H1 (cell line): Measurements from ENCODE around the gene CREB3L4. TPM values are rescaled to one million over a fixed set of nuclear protein-coding genes. Genes with fewer than 3 reads are reported as not detected.
A peak's percentile ranks its signal among the peaks of the same experiment; 100 is the strongest.

Experiments
- CBX5 ChIP-seq: fragments of 300-800, 300-1000 bp; sonication (generic); IDR thresholded peaks from 2 replicates; pipeline ENCODE4 v1.7.1; 2016; ENCODE audit warnings: antibody characterized with exemption, low read length, low read depth
- EP300 ChIP-seq, 2 experiments: IDR thresholded peaks; 1 replicate in 1 of 2; 2 replicates in 1 of 2; pipeline ENCODE4 v1.6.1; 2011 to 2012; ENCODE audit warnings: low read depth in 2 of 2, low read length in 2 of 2, mild to moderate bottlenecking in 2 of 2, borderline replicate concordance in 1 of 2, inconsistent platforms in 1 of 2, moderate library complexity in 1 of 2
- FOSL1 ChIP-seq: IDR thresholded peaks from 2 replicates; pipeline ENCODE4 v1.6.1; 2011; ENCODE audit warnings: mild to moderate bottlenecking, low read depth, low read length, moderate library complexity; ENCODE audit not compliant: insufficient read depth
- GABPA ChIP-seq: IDR thresholded peaks from 2 replicates; pipeline ENCODE4 v1.6.1; 2011; ENCODE audit warnings: mild to moderate bottlenecking, low read length, moderate library complexity, borderline replicate concordance; ENCODE audit not compliant: insufficient read depth
- GTF2F1 ChIP-seq: IDR thresholded peaks from 2 replicates; pipeline ENCODE4 v1.6.1; 2012; ENCODE audit warnings: low read depth, low read length, improper control_type of control experiment, borderline replicate concordance
- KDM5A ChIP-seq: fragments of 200-600 bp; IDR thresholded peaks from 2 replicates; pipeline ENCODE4 v1.7.1; 2012; ENCODE audit warnings: mild to moderate bottlenecking, low read length, inconsistent platforms, mixed read lengths
- RAD21 ChIP-seq, 2 experiments: IDR thresholded peaks in 1 of 2; conservative IDR thresholded peaks in 1 of 2; 2 replicates each; pipeline ENCODE4 v1.6.1; 2011; ENCODE audit warnings: low read depth in 2 of 2, low read length in 2 of 2, improper control_type of control experiment in 1 of 2, inconsistent platforms in 1 of 2, mild to moderate bottlenecking in 1 of 2, moderate library complexity in 1 of 2
- RBBP5 ChIP-seq: IDR thresholded peaks from 2 replicates; pipeline ENCODE4 v1.7.1; 2012; ENCODE audit warnings: low read depth, mild to moderate bottlenecking, inconsistent platforms, low read length, moderate library complexity, borderline replicate concordance
- RFX5 ChIP-seq: IDR thresholded peaks from 2 replicates; pipeline ENCODE4 v1.6.1; 2011; ENCODE audit warnings: low read depth, low read length, improper control_type of control experiment, borderline replicate concordance
- RXRA ChIP-seq: IDR thresholded peaks from 2 replicates; pipeline ENCODE4 v1.6.1; 2011; ENCODE audit warnings: low read depth, mild to moderate bottlenecking, low read length, moderate library complexity; ENCODE audit not compliant: insufficient read depth
- TAF1 ChIP-seq: IDR thresholded peaks from 2 replicates; pipeline ENCODE4 v1.6.1; 2011; ENCODE audit warnings: mild to moderate bottlenecking, low read depth, low read length
- TAF7 ChIP-seq: optimal IDR thresholded peaks from 2 replicates; pipeline ENCODE3; 2011; ENCODE audit warnings: low read depth, mild to moderate bottlenecking, inconsistent platforms, low read length, moderate library complexity, borderline replicate concordance
- TCF12 ChIP-seq: IDR thresholded peaks from 2 replicates; pipeline ENCODE4 v1.6.1; 2011; ENCODE audit warnings: low read depth, mild to moderate bottlenecking, low read length
- polyA plus RNA-seq, 7 experiments: library from polyadenylated mRNA; depleted of rRNA in 3 of 7; stranded (reverse) in 5 of 7; unstranded in 2 of 7; fragments of >200 nt in 5 of 7; fragments of 200-250 nt in 2 of 7; gene quantifications; 1 replicate in 5 of 7; 2 replicates in 1 of 7; 4 replicates in 1 of 7; pipeline versions ENCODE4 v1.2.1 to v1.2.3, GENCODE V29; 2011 to 2013; ENCODE audit warnings: missing spikeins in 2 of 7, mixed read lengths in 2 of 7
- total RNA-seq: library from RNA; stranded (reverse); fragmentation: NEBNext Ultra II Directional; extraction: Animal tissue kit (Norgen Biotek cat#: 25700); gene quantifications from 2 replicates; pipeline ENCODE4 v1.2.1, GENCODE V29; 2021
- TF ChIP-seq, protein P1 (sequence below): IDR thresholded peaks from 2 replicates; pipeline ENCODE4 v1.6.1; 2012; ENCODE audit warnings: inconsistent platforms
- TF ChIP-seq, protein P2 (sequence below), 3 experiments: IDR thresholded peaks; 1 replicate in 2 of 3; 2 replicates in 1 of 3; pipeline versions ENCODE4 v1.5.1 to v1.6.1; 2011; ENCODE audit warnings: low read length in 3 of 3, mild to moderate bottlenecking in 3 of 3, inconsistent platforms in 2 of 3, low read depth in 1 of 3, moderate library complexity in 1 of 3; ENCODE audit not compliant: insufficient read depth in 1 of 3; ENCODE audit errors: control extremely low read depth in 1 of 3
- TF ChIP-seq, protein P3 (sequence below): IDR thresholded peaks from 2 replicates; pipeline ENCODE4 v1.6.1; 2011; ENCODE audit warnings: low read depth, mild to moderate bottlenecking, low read length; ENCODE audit not compliant: insufficient read depth
- TF ChIP-seq, protein P4 (sequence below): IDR thresholded peaks from 2 replicates; pipeline ENCODE4 v1.6.1; 2012; ENCODE audit warnings: inconsistent platforms

Gene CREB3L4
- total and polyA plus RNA-seq, 2 of the 8 experiments (the other 6 are each of a cell fraction or from before 2014, with no cell fraction given) = 34.4 to 54.0 TPM

DNA sequence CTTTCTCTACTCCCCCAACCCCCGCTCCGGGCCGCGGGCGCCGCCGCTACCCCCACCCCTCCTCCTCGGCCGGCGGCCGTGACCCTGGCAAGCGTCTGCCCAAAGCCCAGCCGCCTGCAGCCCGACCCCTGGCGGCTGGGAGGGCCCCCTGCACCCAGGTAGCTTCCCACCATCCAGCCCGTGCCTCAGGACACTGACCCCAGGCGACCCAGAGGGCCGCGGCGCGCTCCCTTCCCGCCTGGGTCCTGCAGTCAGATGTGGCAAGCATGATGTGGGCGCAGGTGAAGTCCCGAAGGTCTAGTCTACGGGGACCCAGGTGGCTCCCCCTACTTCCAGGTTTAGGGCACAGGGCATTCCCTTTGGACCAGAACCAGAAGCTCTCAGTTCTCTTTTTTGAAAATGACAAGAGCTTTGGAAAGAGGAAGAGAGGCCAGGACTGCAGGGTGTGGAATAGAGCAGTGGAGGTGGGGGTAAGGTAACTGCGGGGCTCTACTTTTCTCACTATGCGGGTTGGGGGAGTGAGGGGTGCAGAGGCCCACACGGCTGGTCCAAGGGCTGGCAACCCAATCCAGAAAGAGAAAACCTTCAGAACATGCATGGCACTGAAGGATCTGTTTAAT is 21.0 kb upstream of the CREB3L4 start, which contains the start of gene DENND4B (continued):
- TF ChIP-seq, protein P1, sequence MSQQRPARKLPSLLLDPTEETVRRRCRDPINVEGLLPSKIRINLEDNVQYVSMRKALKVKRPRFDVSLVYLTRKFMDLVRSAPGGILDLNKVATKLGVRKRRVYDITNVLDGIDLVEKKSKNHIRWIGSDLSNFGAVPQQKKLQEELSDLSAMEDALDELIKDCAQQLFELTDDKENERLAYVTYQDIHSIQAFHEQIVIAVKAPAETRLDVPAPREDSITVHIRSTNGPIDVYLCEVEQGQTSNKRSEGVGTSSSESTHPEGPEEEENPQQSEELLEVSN = no peak
- TF ChIP-seq FOSL1 (no peak), TAF7 (peak; percentile 54), TAF1 (peak; percentile 59), RAD21 (IDR thresholded peaks at IDR 0.05 in 1 of 2, conservative IDR thresholded peaks at IDR 0.05 in 1 of 2; ENCODE audit: low read depth in 2 of 2, low read length in 2 of 2) (peak; percentile 61 to 71), GABPA (peak; percentile 40; the same call in 1 of the 2 replicates), RXRA (peak; percentile 95), TCF12 (0 out of 2 replicates have a peak, but pooled peaks have one; percentile 56), RFX5 (no peak), KDM5A (no peak), EP300 (IDR thresholded peaks at IDR 0.05; ENCODE audit: borderline replicate concordance in 1 of 2, low read depth in 2 of 2, low read length in 2 of 2) (peak in 1 of 2 experiments; percentile 50; a peak in 1 of 3 replicates), RBBP5 (no peak), GTF2F1 (no peak), CBX5 (no peak)
- TF ChIP-seq, protein P2, sequence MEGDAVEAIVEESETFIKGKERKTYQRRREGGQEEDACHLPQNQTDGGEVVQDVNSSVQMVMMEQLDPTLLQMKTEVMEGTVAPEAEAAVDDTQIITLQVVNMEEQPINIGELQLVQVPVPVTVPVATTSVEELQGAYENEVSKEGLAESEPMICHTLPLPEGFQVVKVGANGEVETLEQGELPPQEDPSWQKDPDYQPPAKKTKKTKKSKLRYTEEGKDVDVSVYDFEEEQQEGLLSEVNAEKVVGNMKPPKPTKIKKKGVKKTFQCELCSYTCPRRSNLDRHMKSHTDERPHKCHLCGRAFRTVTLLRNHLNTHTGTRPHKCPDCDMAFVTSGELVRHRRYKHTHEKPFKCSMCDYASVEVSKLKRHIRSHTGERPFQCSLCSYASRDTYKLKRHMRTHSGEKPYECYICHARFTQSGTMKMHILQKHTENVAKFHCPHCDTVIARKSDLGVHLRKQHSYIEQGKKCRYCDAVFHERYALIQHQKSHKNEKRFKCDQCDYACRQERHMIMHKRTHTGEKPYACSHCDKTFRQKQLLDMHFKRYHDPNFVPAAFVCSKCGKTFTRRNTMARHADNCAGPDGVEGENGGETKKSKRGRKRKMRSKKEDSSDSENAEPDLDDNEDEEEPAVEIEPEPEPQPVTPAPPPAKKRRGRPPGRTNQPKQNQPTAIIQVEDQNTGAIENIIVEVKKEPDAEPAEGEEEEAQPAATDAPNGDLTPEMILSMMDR (IDR thresholded peaks at IDR 0.05; ENCODE audit: control extremely low read depth in 1 of 3, insufficient read depth in 1 of 3, low read depth in 1 of 3, low read length in 3 of 3) = peak; percentile 90 to 94 (median 91)
- TF ChIP-seq, protein P3, sequence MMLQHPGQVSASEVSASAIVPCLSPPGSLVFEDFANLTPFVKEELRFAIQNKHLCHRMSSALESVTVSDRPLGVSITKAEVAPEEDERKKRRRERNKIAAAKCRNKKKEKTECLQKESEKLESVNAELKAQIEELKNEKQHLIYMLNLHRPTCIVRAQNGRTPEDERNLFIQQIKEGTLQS = no peak
- TF ChIP-seq, protein P4, sequence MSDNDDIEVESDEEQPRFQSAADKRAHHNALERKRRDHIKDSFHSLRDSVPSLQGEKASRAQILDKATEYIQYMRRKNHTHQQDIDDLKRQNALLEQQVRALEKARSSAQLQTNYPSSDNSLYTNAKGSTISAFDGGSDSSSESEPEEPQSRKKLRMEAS = peak; percentile 33; the same call in 1 of the 2 replicates
